Mesothelial cell of epicardium (in vitro differentiated cells): ENCODE data around the gene TAT. TPM values are rescaled to one million over a fixed set of nuclear protein-coding genes. Genes with fewer than 3 reads are reported as not detected.

ENCODE experiments used
- DNase-seq, 2 experiments: peaks; one replicate each; pipeline ENCODE4 v3.0.0; 2021; ENCODE audit warnings: low spot score in 2 of 2; ENCODE audit not compliant: unreplicated experiment in 2 of 2
- H3K27ac Mint-ChIP-seq: 2 replicates; pipeline ENCODE4 v1.8.0; 2021; ENCODE audit warnings: mixed read lengths
- H3K27me3 Mint-ChIP-seq: 2 replicates; pipeline ENCODE4 v1.8.0; 2021; ENCODE audit warnings: low read depth, mixed read lengths
- H3K36me3 Mint-ChIP-seq: 2 replicates; pipeline ENCODE4 v1.8.0; 2021; ENCODE audit warnings: mixed read lengths
- H3K4me1 Mint-ChIP-seq: 2 replicates; pipeline ENCODE4 v1.8.0; 2021; ENCODE audit warnings: mixed read lengths
- H3K4me3 Mint-ChIP-seq: 2 replicates; pipeline ENCODE4 v1.8.0; 2021; ENCODE audit warnings: mild to moderate bottlenecking, moderate library complexity, mixed read lengths
- H3K9me3 Mint-ChIP-seq: 2 replicates; pipeline ENCODE4 v1.8.0; 2021; ENCODE audit warnings: mixed read lengths
- CTCF ChIP-seq: fragments of 200-600 bp; sonication (generic); IDR thresholded peaks from one replicate; pipeline ENCODE4 v1.5.0; 2021; ENCODE audit warnings: antibody characterized with exemption; ENCODE audit not compliant: unreplicated experiment
- total RNA-seq: library from RNA; stranded (reverse); gene quantifications from 3 replicates; pipeline ENCODE4 v1.2.1, GENCODE V29; 2021

TAT gene
- total RNA-seq, 1 donor from 2014 or later = not detected

GRCh38 chr16:71524566-71525553 is 52.0 kb downstream of the TAT start:
- Mint-ChIP-seq H3K27ac (no peak overlapping the region), H3K4me1 (peaks cover 18% of the 10 kb centered on the region), H3K36me3 (no peaks in the 10 kb centered on the region), H3K9me3 (no peaks in the 10 kb centered on the region), H3K27me3 (peaks cover 44% of the 10 kb centered on the region), H3K4me3 (no peak overlapping the region)
- TF ChIP-seq CTCF = no peak
- DNase-seq = no peak

- no peak for DNase-seq
- Mint-ChIP-seq H3K4me1 (peaks cover 5% of the 10 kb centered on the region), H3K9me3 (no peaks in the 10 kb centered on the region), H3K27me3 (peaks cover 31% of the 10 kb centered on the region), H3K27ac (no peak overlapping the region), H3K4me3 (no peak overlapping the region), H3K36me3 (no peaks in the 10 kb centered on the region)
- TF ChIP-seq CTCF = no peak
Observed at GRCh38 chr16:71520550-71520949, 56.3 kb downstream of the TAT start.

Other genes with a start within 250 kb of the TAT start
- 0.22 to 0.51 TPM (median 0.25 TPM) in 3 replicates for gene CALB2, start 218.4 kb downstream of the TAT start, total RNA-seq
- not detected in 3 replicates for gene TLE7, start 135.0 kb downstream of the TAT start, total RNA-seq
- 12.3 to 16.4 TPM (median 12.8 TPM) in 3 replicates for gene ZNF23, start 114.8 kb downstream of the TAT start, total RNA-seq
- 7.2 to 8.4 TPM (median 7.3 TPM) in 3 replicates for gene ZNF19, start 87.8 kb downstream of the TAT start, total RNA-seq
- not detected in 3 replicates for gene CHST4, start 50.7 kb downstream of the TAT start, total RNA-seq
- gene MARVELD3, start 49.1 kb upstream of the TAT start, total RNA-seq = 15.2 to 16.7 TPM (median 16.4 TPM) in 3 replicates
- 18.2 to 19.0 TPM (median 18.6 TPM) in 3 replicates for gene PHLPP2, start 147.6 kb upstream of the TAT start, total RNA-seq
- gene AP1G1, start 231.7 kb upstream of the TAT start, total RNA-seq = 103 to 109 TPM (median 108 TPM) in 3 replicates